ENCODE data around the gene PARM1. TPM values are rescaled to one million over a fixed set of nuclear protein-coding genes. Genes with fewer than 3 reads are reported as not detected.

The PARM1 gene
- total and polyA plus RNA-seq, 2 donors (not counting 1 experiment from before 2014, with no cell fraction given): 7.8 to 10.4 TPM

GRCh38 chr4:74933562-74934015 is 673 bp downstream of the PARM1 start:
- Histone ChIP-seq H2AFZ (ENCODE audit: insufficient read depth, low read depth, low read length, poor library complexity, severe bottlenecking) (peak overlapping the region; percentile 86), H4K20me1 (ENCODE audit: control insufficient read depth, insufficient read depth, low read length, poor library complexity, severe bottlenecking) (no peaks in the 10 kb centered on the region), H3K9ac (ENCODE audit: low read length) (peak overlapping the region; percentile 84), H3K79me2 (ENCODE audit: control insufficient read depth, insufficient read depth, low read length) (peaks cover 22% of the 10 kb centered on the region), H3K27me3 (replicated peaks in 1 of 4; ENCODE audit: control extremely low read depth in 1 of 4, control insufficient read depth in 3 of 4, insufficient read depth in 4 of 4, low read length in 3 of 4) (peaks cover 0 to 24% (median 11%) of the 10 kb centered on the region in 4 experiments), H3K36me3 (replicated peaks in 1 of 2; ENCODE audit: control extremely low read depth in 1 of 2, control insufficient read depth in 1 of 2, extremely low read depth in 1 of 2, insufficient read depth in 2 of 2, low read length in 1 of 2) (no peaks in the 10 kb centered on the region), H3K9me3 (ENCODE audit: control extremely low read depth in 1 of 3, control insufficient read depth in 2 of 3, insufficient read depth in 1 of 3, low read length in 2 of 3) (peaks cover 0 to 4% (median 0%) of the 10 kb centered on the region in 3 donors), H3K4me1 (ENCODE audit: control insufficient read depth in 2 of 2, insufficient read depth in 2 of 2, low read length in 2 of 2) (peaks cover 27 to 42% of the 10 kb centered on the region in 2 donors), H3K4me3 (ENCODE audit: control extremely low read depth in 1 of 5, extremely low read depth in 1 of 5, insufficient read depth in 1 of 5, low read depth in 2 of 5, low read length in 4 of 5) (peak overlapping the region; percentile 12 to 88 (median 73)), H3K4me2 (replicated peaks; ENCODE audit: low read depth, low read length, poor library complexity, severe bottlenecking) (peak overlapping the region; percentile 88), H3K27ac (ENCODE audit: low read length in 2 of 2) (peak overlapping the region; percentile 64 to 70)
- no peaks in the 10 kb centered on the region for H3K9me3 Mint-ChIP-seq (ENCODE audit: insufficient read depth)
- WGBS (ENCODE audit: insufficient coverage): 4% methylated on average over 27 of the region's 28 CpGs
- no peak for ATAC-seq (ENCODE audit: low read depth)
- peak overlapping the region; percentile 95 for H3K27ac Mint-ChIP-seq
- TF ChIP-seq, protein P1, sequence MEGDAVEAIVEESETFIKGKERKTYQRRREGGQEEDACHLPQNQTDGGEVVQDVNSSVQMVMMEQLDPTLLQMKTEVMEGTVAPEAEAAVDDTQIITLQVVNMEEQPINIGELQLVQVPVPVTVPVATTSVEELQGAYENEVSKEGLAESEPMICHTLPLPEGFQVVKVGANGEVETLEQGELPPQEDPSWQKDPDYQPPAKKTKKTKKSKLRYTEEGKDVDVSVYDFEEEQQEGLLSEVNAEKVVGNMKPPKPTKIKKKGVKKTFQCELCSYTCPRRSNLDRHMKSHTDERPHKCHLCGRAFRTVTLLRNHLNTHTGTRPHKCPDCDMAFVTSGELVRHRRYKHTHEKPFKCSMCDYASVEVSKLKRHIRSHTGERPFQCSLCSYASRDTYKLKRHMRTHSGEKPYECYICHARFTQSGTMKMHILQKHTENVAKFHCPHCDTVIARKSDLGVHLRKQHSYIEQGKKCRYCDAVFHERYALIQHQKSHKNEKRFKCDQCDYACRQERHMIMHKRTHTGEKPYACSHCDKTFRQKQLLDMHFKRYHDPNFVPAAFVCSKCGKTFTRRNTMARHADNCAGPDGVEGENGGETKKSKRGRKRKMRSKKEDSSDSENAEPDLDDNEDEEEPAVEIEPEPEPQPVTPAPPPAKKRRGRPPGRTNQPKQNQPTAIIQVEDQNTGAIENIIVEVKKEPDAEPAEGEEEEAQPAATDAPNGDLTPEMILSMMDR (IDR thresholded peaks at IDR 0.05): no peak
- TF ChIP-seq EZH2 (IDR thresholded peaks at IDR 0.05; ENCODE audit: borderline replicate concordance, insufficient read depth, low read depth, low read length, poor library complexity, severe bottlenecking): no peak
- CTCF ChIA-PET: interaction anchor here (0.7 to 5.5 kb wide), 8 partner anchors 10 to 581 kb away, joined by 3 to 36 read pairs (median 10); no protein-coding TSS in a partner anchor
- H3K4me1 Mint-ChIP-seq: peaks cover 37% of the 10 kb centered on the region
- intact Hi-C loops (cut with micrococcal nuclease): loop anchor here (2.0 to 5.0 kb wide), 5 partner anchors 59 to 581 kb away; partner anchors contain the start of genes RCHY1 and THAP6
- DNase-seq: no peak
- peak overlapping the region; percentile 98 for H3K4me3 Mint-ChIP-seq
- peaks cover 2% of the 10 kb centered on the region for H3K27me3 Mint-ChIP-seq
- POLR2A ChIA-PET: interaction anchor here (0.6 to 1.6 kb wide), 3 partner anchors 9 to 791 kb away, joined by 3 read pairs; partner anchors contain the start of gene USO1
